ENCODE results near the gene CREB5. TPM values are rescaled to one million over a fixed set of nuclear protein-coding genes. Genes with fewer than 3 reads are reported as not detected.

CREB5 gene
- total and polyA plus RNA-seq, 2 of the 8 experiments (the other 6 are each of a cell fraction or from before 2014, with no cell fraction given): 2.4 to 2.7 TPM

- no peak for TF ChIP-seq RNF2 (IDR thresholded peaks at IDR 0.05; ENCODE audit: borderline replicate concordance, low read depth, low read length, missing control alignments, poor library complexity, severe bottlenecking)
- TF ChIP-seq RXRA (IDR thresholded peaks at IDR 0.05; ENCODE audit: insufficient read depth, low read depth, low read length): no peak
- no peak for TF ChIP-seq GABPA (IDR thresholded peaks at IDR 0.05; ENCODE audit: borderline replicate concordance, insufficient read depth, low read length)
Measured at GRCh38 chr7:28674359-28674782, 262.1 kb downstream of the CREB5 start (continued).
